GM12891 (cell line): ENCODE results near the gene SDCCAG8.

ENCODE experiments used
- DNase-seq: peaks from one replicate; pipeline ENCODE4 v3.0.0; 2011; ENCODE audit warnings: low spot score; ENCODE audit not compliant: insufficient read length
- FAIRE-seq: peaks from 2 replicates; lab custom pipeline; 2011; peaks lifted over from hg19 to GRCh38; lab: Jason Lieb, UNC
- PAX5 ChIP-seq: IDR thresholded peaks from 2 replicates; pipeline ENCODE4 v1.6.1; 2011; ENCODE audit warnings: low read length, moderate library complexity, mild to moderate bottlenecking; ENCODE audit not compliant: insufficient read depth, severe bottlenecking
- POLR2A ChIP-seq: IDR thresholded peaks from 2 replicates; pipeline ENCODE4 v1.6.1; 2011; ENCODE audit warnings: low read depth, low read length, control low read depth
- POLR2AphosphoS5 ChIP-seq: IDR thresholded peaks from 2 replicates; pipeline ENCODE4 v1.6.1; 2011; ENCODE audit warnings: low read depth, low read length, control low read depth
- POU2F2 ChIP-seq: IDR thresholded peaks from 2 replicates; pipeline ENCODE4 v1.6.1; 2011; ENCODE audit warnings: low read depth, mild to moderate bottlenecking, control low read depth, low read length, moderate library complexity
- SPI1 ChIP-seq: IDR thresholded peaks from 2 replicates; pipeline ENCODE4 v1.6.1; 2011; ENCODE audit warnings: low read depth, low read length, control low read depth
- TAF1 ChIP-seq: IDR thresholded peaks from 2 replicates; pipeline ENCODE4 v1.6.1; 2011; ENCODE audit warnings: low read depth, low read length, control low read depth

Gene SDCCAG8

DNA sequence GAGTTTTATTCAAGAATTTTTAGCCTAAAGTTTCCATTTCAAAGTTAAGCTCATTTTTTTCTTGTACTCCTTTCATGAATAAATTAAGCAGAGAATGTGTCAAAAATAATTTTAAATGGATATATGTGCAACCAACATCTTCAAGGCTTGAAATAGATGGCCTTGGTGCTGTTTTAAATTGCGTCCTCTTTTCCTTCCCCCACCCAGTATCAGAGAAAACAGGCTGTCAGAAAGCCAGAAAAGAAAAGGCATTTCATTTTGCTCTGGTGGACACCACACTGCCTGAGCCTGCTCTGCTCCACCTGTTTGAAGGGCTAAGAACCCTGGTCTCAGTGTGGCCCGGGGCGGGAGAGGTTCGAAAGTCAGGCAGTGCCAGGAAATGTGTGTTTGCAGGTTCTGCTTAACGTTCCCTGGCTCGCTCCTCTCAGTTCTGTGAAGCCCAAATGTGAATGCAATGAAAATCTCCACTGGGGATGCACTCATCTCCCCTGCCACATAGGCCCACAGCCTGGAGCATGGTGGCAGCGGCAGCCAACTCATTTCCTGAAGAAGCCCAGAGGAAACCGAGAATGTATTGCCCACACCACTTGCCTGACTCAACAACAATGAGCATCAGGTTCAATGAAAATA is 134.4 kb downstream of the SDCCAG8 start:
- TF ChIP-seq POLR2AphosphoS5 (no peak), SPI1 (no peak), PAX5 (no peak), POU2F2 (no peak), TAF1 (no peak), POLR2A (no peak)
- DNase-seq (no peak), FAIRE-seq (no peak)

DNA sequence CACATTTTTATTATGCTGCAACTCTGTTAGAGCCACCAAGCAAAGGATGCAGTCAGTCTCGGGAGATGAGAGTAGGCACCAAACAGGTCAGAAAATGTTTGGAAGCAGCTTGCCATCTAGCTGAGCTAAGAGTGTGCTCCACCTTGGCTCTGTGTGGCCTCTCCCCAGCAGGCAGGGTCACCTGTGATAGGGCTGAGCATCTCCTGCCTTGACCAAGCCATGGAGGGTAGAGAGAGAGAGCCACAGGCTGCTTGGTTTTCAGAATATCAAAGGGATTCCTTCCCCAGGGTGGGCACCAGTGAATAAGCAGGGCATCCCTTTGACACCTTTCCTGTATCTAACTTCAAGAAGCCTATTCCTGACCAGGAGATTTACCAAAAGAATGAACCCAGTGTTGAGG is 135.5 kb downstream of the SDCCAG8 start:
- no peak for DNase-seq
- no peak for TF ChIP-seq TAF1
- no peak for TF ChIP-seq POLR2A
- no peak for TF ChIP-seq POU2F2
- TF ChIP-seq SPI1: no peak
- no peak for TF ChIP-seq PAX5
- TF ChIP-seq POLR2AphosphoS5: no peak
- no peak for FAIRE-seq

DNA sequence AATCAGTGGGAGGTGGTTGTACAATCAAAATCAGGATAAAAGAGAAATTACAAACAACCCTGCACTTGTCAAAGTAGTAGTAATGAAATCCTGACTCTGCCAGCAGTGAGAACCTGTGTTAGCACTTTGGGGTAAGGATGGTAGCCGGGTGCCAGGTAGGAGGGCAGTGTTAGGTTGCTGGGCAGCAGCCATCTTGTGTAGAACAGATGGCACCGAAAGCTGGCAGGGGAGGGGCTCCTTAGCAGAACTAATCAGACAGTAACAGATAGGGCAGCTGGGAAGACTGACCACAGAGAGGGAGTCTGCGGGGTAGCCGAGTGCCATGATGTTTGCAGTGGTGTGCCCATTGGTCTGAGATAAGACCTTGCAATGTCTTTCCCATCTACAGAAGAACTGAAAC is 137.3 kb downstream of the SDCCAG8 start:
- FAIRE-seq: no peak
- DNase-seq: no peak
- no peak for TF ChIP-seq PAX5

DNA sequence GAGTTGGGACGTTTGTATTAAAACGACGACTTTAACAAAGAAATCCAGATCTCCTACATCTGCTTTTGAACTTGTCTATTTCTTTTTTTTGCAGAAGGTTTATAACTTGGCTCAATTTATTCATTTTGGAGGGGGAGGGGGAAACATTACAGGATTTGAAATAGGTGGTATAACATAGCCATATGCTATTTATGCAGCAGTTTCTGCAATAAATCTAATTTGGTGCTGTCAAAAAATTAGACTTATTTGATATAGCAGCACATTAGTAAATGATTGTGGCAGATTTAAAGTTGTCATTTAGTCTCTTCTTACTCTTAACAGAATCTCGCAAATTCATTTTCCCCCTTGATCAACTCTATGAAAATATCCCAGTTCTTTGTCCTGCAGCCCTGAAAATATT is 138.2 kb downstream of the SDCCAG8 start:
- no peak for DNase-seq
- FAIRE-seq: no peak

DNA sequence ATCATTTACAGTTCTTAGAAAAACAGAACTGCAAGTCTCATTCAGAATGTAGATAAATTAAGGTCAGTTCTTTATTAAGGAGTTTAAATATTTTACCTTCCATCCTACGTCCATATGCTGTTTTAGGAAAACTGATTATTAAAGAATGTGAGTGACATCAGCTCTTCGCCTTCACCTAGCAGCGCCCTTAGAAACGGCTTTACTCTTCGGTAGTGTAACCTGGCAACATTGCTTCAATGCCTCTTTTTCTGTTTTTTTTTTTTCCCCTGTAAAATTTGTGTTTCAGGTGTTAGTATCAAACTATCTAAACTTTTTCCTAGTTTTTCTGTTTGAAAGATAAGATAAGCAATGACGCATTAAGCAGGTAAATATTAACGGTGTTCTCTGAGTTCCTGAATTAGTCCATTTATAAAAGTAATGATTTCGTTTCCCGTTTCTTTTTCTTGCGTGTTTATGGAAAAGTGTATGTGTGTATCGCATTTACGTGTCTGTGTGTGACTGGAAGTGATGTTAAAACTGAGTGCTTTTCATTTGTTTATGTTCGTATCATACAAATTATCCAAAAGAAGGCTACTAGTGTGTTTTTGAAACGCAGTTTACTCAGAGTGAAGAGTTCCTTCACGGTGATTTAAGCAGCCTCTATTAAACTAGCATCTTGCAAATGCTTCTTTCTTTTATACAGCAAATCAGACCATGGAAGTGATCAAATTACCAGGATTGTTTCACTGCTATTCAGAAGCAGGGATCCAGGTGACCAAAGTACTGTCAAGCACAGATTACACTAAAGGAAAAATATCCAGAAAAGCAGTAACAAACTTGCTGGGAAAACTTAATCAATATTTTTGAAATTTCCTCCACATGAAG is 139.0 kb downstream of the SDCCAG8 start:
- TF ChIP-seq TAF1: no peak
- TF ChIP-seq POU2F2: no peak
- no peak for TF ChIP-seq PAX5
- no peak for TF ChIP-seq SPI1
- no peak for TF ChIP-seq POLR2A
- TF ChIP-seq POLR2AphosphoS5: no peak
- FAIRE-seq (no peak), DNase-seq (no peak)

More for the DNA sequence above, 138.2 kb downstream of the SDCCAG8 start:
- no peak for TF ChIP-seq POU2F2

DNA sequence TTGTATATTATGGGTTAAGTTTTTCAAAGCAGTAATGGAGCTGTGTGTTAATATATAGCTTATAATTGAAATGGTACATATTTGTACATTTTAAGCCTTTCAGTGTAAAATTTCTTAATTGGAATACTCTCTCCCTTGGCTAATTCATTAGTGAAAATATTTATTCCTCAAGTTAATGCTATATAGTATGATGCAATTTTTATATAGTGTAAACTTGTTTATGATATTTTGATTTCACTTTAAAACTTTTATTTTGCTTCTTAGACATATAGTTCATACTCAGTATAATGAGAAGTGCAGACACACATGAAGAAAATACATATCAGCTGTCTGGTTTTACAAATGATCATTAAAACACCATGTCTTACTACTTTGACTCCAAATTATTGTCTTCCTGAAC is 140.6 kb downstream of the SDCCAG8 start:
- no peak for TF ChIP-seq POLR2A
- TF ChIP-seq PAX5: no peak
- no peak for TF ChIP-seq SPI1
- TF ChIP-seq POLR2AphosphoS5: no peak
- TF ChIP-seq TAF1: no peak
- no peak for TF ChIP-seq POU2F2
- no peak for DNase-seq
- FAIRE-seq: no peak

DNA sequence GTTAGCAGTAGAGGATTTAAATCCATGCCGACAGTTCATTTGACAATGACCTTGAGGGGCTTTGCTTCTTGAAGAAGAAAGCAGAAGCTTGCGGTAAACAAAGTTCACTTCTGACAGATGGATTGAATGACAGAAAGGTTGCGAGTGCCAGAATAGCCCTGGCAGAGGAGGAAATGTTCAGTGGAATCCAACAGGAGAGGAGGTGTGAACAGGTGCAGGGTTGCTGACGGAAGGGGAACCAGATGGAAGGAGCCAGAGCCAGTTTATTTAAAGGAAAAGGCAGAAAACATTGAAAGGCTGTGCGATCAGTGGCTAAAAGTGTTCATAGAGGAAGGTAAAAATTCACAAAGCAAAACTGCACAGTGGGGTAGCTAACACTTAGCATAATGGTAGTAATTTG is 141.0 kb downstream of the SDCCAG8 start:
- FAIRE-seq (no peak), DNase-seq (no peak)
- TF ChIP-seq POLR2A: no peak
- TF ChIP-seq POU2F2: no peak
- TF ChIP-seq SPI1: no peak
- TF ChIP-seq TAF1: no peak
- no peak for TF ChIP-seq POLR2AphosphoS5
- TF ChIP-seq PAX5: no peak

DNA sequence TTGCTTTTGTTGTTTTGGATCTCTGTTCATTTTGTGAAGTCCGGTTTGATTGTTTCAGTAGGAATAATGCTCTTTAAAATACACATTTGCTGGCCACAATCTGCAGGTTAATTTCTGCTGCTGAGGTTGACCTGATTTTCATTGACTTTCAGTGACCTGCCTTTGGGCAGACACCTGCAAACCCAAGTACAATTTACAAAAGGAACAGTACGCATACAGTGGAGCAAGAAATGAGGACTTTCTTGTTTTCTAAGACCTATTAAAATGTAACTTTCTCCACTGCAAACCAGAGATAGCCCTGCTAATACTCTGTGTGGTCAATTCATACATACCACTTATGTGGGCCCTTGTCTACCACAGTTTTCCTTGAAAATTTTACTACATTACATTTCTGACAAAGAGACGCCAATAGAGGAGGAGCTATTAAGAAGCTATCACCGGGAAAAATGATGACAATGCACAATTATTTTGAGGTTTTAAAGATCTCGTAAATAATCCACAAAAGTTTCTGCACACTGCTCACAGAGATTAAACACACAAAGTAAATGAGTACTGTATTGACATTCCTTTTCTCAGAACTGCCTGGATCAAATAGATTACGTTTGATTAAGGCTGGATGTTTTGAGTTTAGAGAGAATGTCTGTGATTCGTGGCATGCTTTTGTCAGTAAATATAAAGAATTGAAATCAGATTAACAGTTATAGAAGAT is 141.9 kb downstream of the SDCCAG8 start:
- no peak for FAIRE-seq
- no peak for TF ChIP-seq PAX5
- no peak for TF ChIP-seq POLR2AphosphoS5
- no peak for TF ChIP-seq TAF1
- TF ChIP-seq POLR2A: no peak
- no peak for TF ChIP-seq SPI1
- TF ChIP-seq POU2F2: no peak
- no peak for DNase-seq

DNA sequence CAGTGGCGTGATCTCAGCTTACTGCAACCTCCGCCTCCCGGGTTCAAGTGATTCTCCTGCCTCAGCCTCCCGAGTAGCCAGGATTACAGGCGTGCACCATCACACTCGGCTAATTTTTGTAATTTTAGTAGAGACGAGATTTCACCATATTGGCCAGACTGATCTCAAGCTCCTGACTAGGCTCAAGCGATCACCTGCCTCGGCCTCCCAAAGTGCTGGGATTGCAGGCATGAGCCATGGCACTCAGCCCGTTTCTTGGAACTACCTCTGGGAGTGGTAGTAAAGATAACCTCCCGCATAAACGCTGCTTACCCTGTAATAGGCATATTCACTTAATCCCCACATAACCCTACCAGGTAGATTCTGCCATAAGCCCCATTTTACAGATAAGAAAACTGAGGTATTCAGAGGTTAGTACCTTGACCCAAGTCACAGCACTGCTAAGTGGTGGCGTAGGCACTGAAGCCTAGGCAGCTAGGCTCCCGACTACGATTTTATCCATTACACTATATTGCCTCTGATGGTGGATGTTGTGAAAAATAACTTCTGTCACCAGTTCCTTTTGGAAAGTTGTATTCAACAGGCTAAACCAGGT is 143.8 kb downstream of the SDCCAG8 start:
- FAIRE-seq (no peak), DNase-seq (no peak)
- TF ChIP-seq POLR2AphosphoS5: no peak
- TF ChIP-seq PAX5: no peak
- TF ChIP-seq SPI1: no peak
- TF ChIP-seq POLR2A: no peak
- no peak for TF ChIP-seq TAF1
- TF ChIP-seq POU2F2: no peak

DNA sequence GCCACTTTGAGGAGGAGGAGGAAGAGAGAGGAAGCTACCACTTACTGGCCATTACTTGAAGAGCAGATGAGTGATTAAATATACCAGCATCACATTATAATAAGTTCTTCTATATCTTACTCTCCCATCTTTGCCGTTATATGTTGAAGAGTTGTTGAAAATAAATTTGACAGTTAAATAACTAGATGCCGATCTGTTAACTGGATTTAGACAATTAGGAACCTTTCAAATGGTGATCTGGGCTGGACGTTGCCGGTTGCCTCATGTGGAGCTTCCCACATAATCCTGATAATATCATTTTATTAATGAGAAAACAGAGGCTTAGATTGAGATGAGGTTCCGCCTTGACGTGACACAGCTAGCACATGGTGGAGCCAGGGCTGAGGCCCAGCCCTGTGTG is 147.0 kb downstream of the SDCCAG8 start:
- no peak for DNase-seq
- no peak for TF ChIP-seq PAX5
- no peak for TF ChIP-seq TAF1
- TF ChIP-seq POLR2AphosphoS5: no peak
- no peak for TF ChIP-seq POLR2A
- no peak for TF ChIP-seq POU2F2
- no peak for TF ChIP-seq SPI1
- FAIRE-seq: no peak
